Brain microvascular endothelial cell (primary cell): ENCODE data around the gene GMDS.

Experiments
- DNase-seq: peaks from one replicate; pipeline ENCODE4 v3.0.0-alpha.2; 2020
- H3K27ac ChIP-seq: fragments of 250-450 bp; sonication (Bioruptor Pico); 2 replicates; pipeline ENCODE4 v1.5.1; 2020; ENCODE audit warnings: mild to moderate bottlenecking, moderate library complexity
- H3K27me3 ChIP-seq: fragments of 250-450 bp; sonication (Bioruptor Pico); replicated peaks from 2 replicates; pipeline ENCODE4 v1.5.1; 2020; ENCODE audit warnings: mild to moderate bottlenecking
- H3K36me3 ChIP-seq: fragments of 250-450 bp; sonication (Bioruptor Pico); replicated peaks from 2 replicates; pipeline ENCODE4 v1.5.1; 2020; ENCODE audit warnings: mild to moderate bottlenecking
- H3K4me3 ChIP-seq: 2 replicates; pipeline ENCODE4 v1.5.1; 2011; ENCODE audit warnings: low read depth, mild to moderate bottlenecking, control low read depth, low read length, moderate library complexity
- in situ Hi-C: cut with HindIII; loops from 2 replicates; pipeline ENCODE4 v1.10.0; 2017; ENCODE audit warnings: low sequenced_read_pairs, low pct_ligation_motif_present
- TF ChIP-seq, protein P1 (sequence below): IDR thresholded peaks from 2 replicates; pipeline ENCODE4 v1.5.1; 2011; ENCODE audit warnings: low read depth, mild to moderate bottlenecking, moderate library complexity, low read length, control low read depth, inconsistent platforms; ENCODE audit errors: missing control alignments

Gene GMDS

GRCh38 chr6:1796706-1797529 lies 448.5 kb downstream of the GMDS start:
- Histone ChIP-seq H3K27ac (no peak overlapping the region), H3K4me3 (no peak overlapping the region), H3K36me3 (no peaks in the 10 kb centered on the region), H3K27me3 (no peaks in the 10 kb centered on the region)
- TF ChIP-seq, protein P1, sequence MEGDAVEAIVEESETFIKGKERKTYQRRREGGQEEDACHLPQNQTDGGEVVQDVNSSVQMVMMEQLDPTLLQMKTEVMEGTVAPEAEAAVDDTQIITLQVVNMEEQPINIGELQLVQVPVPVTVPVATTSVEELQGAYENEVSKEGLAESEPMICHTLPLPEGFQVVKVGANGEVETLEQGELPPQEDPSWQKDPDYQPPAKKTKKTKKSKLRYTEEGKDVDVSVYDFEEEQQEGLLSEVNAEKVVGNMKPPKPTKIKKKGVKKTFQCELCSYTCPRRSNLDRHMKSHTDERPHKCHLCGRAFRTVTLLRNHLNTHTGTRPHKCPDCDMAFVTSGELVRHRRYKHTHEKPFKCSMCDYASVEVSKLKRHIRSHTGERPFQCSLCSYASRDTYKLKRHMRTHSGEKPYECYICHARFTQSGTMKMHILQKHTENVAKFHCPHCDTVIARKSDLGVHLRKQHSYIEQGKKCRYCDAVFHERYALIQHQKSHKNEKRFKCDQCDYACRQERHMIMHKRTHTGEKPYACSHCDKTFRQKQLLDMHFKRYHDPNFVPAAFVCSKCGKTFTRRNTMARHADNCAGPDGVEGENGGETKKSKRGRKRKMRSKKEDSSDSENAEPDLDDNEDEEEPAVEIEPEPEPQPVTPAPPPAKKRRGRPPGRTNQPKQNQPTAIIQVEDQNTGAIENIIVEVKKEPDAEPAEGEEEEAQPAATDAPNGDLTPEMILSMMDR, result no peak
- DNase-seq, result no peak
- in situ Hi-C loops, result no loop called here

DNA sequence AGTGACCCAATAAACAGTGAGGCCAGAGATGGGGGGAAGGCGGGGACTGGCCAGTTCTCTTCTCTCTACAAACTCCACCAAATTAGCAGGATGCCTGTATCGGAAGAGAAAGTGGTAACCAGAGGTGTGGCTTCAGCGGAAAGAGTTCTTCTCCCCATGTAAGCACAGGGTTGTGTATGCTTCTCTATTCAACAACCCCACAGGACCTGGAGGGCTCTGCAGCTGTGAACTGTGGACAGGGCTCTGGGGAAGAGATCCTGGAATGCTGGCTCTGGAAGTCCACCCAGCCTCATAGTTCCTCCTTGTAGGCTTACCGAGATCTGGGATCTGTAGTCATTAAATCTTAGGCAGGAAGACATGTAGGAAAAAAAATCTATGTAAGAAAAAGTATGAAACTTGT lies 449.5 kb downstream of the GMDS start:
- Histone ChIP-seq H3K36me3 (no peaks in the 10 kb centered on the region), H3K27me3 (no peaks in the 10 kb centered on the region), H3K4me3 (no peak overlapping the region), H3K27ac (no peak overlapping the region)
- TF ChIP-seq, protein P1, result no peak
- in situ Hi-C loops, result no loop called here
- no peak for DNase-seq

GRCh38 chr6:1792989-1793388 lies 452.4 kb downstream of the GMDS start:
- no peaks in the 10 kb centered on the region for H3K36me3 ChIP-seq
- TF ChIP-seq, protein P1, result peak; percentile 68
- H3K27ac ChIP-seq, result no peak overlapping the region
- H3K27me3 ChIP-seq, result no peaks in the 10 kb centered on the region
- H3K4me3 ChIP-seq, result no peak overlapping the region
- DNase-seq, result no peak
- in situ Hi-C loops, result no loop called here

DNA sequence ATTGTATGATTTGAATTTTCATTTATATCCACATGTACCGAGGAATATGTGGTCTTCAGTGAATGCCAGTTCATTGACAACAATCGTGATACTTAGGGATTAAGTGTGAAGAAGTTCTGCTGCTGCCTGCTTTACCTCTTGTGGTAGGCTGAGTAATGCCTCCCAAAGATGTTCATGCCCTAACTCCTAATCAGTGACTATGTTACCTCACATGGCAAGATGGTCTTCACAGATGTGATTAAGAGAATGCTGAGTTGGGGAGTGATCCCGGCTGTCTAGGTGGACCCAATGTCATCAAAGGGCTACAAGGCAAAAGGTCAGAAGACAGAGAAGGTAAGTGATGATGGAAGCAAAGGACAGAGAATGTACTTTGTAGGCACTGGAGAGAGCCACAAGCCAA lies 454.7 kb downstream of the GMDS start:
- in situ Hi-C loops, result no loop called here
- Histone ChIP-seq H3K36me3 (no peaks in the 10 kb centered on the region), H3K27ac (no peak overlapping the region), H3K4me3 (no peak overlapping the region), H3K27me3 (no peaks in the 10 kb centered on the region)
- DNase-seq, result no peak
- TF ChIP-seq, protein P1, result no peak

GRCh38 chr6:1789092-1789491 lies 456.3 kb downstream of the GMDS start:
- H3K27ac ChIP-seq, result peak overlapping the region; percentile 25
- DNase-seq, result peak; percentile 84
- in situ Hi-C loops, result no loop called here
- no peak overlapping the region for H3K4me3 ChIP-seq
- no peaks in the 10 kb centered on the region for H3K27me3 ChIP-seq
- no peaks in the 10 kb centered on the region for H3K36me3 ChIP-seq
- TF ChIP-seq, protein P1, result no peak

GRCh38 chr6:1787894-1788293 lies 457.5 kb downstream of the GMDS start:
- peak; percentile 73 for DNase-seq
- TF ChIP-seq, protein P1, result no peak
- H3K27ac ChIP-seq, result no peak overlapping the region
- no peak overlapping the region for H3K4me3 ChIP-seq
- in situ Hi-C loops, result no loop called here
- H3K36me3 ChIP-seq, result no peaks in the 10 kb centered on the region
- H3K27me3 ChIP-seq, result no peaks in the 10 kb centered on the region
